Omental fat pad (tissue), 4 donors: ENCODE results near the gene ADCY9. TPM values are rescaled to one million over a fixed set of nuclear protein-coding genes. Genes with fewer than 3 reads are reported as not detected.

Experiments used
- ATAC-seq: fragments of 150-250 bp; one replicate; pipeline ENCODE4 v1.9.1; 2016; ENCODE audit warnings: mild to moderate bottlenecking, moderate library complexity; ENCODE audit not compliant: low FRiP score
- DNase-seq: peaks from one replicate; pipeline ENCODE4 v3.0.0-alpha.2; 2019; ENCODE audit warnings: low spot score
- CTCF ChIP-seq, 3 donors: fragments of 450-650 bp; IDR thresholded peaks; one replicate each; pipeline ENCODE4 v1.5.1; 2016 to 2017; ENCODE audit warnings: antibody characterized with exemption in 3 of 3, mild to moderate bottlenecking in 3 of 3, moderate library complexity in 2 of 3
- total RNA-seq, 4 donors: library from RNA; depleted of rRNA; stranded (reverse); fragments of >200 nt; gene quantifications; one replicate each; pipeline ENCODE4 v1.1.0, GENCODE V29; 2016

The ADCY9 gene
- total RNA-seq, 4 donors from 2014 or later, result 8.5 to 16.6 (median 11.5) TPM

- no peak for TF ChIP-seq CTCF (IDR thresholded peaks at IDR 0.05)
- DNase-seq, result no peak
- no peak for ATAC-seq
Measured at GRCh38 chr16:4057439-4057877, 58.8 kb downstream of the ADCY9 start.

GRCh38 chr16:4056161-4057105 lies 59.8 kb downstream of the ADCY9 start:
- DNase-seq (no peak), ATAC-seq (no peak)
- TF ChIP-seq CTCF (IDR thresholded peaks at IDR 0.05), result no peak

- ATAC-seq, result no peak
- no peak for TF ChIP-seq CTCF (IDR thresholded peaks at IDR 0.05)
Measured at GRCh38 chr16:4055748-4056147, 60.5 kb downstream of the ADCY9 start.

GRCh38 chr16:4053301-4053845 lies 62.9 kb downstream of the ADCY9 start:
- peak; percentile 75 for ATAC-seq
- TF ChIP-seq CTCF (IDR thresholded peaks at IDR 0.05), result no peak
- DNase-seq, result no peak

More at GRCh38 chr16:4055748-4056147, 60.5 kb downstream of the ADCY9 start:
- no peak for DNase-seq

GRCh38 chr16:4052801-4053293 lies 63.4 kb downstream of the ADCY9 start:
- DNase-seq, result no peak
- ATAC-seq, result no peak
- no peak for TF ChIP-seq CTCF (IDR thresholded peaks at IDR 0.05)

- DNase-seq (no peak), ATAC-seq (no peak)
- no peak for TF ChIP-seq CTCF (IDR thresholded peaks at IDR 0.05)
Measured at GRCh38 chr16:4052096-4052495, 64.1 kb downstream of the ADCY9 start.
